Body of pancreas (tissue), 4 donors: ENCODE data around the gene ZNF232.
"Not testable (repeated sequence)": the region's sequence is repeated elsewhere in the genome, so short reads cannot be mapped to it uniquely, and the experiment has no call there.

ENCODE experiments used
- POLR2A ChIP-seq, 3 donors: fragments of 450-650 bp; IDR thresholded peaks; one replicate each; pipeline ENCODE4 v1.6.1; 2016; ENCODE audit warnings: antibody characterized with exemption in 3 of 3, mild to moderate bottlenecking in 2 of 3
- TF ChIP-seq, protein P1 (sequence below), 7 experiments: fragments of 450-650 bp in 4 of 7; fragments of 200-600 bp in 3 of 7; sonication (generic) in 3 of 7; IDR thresholded peaks; one replicate each; pipeline ENCODE4 v1.5.1; 2016 to 2019; ENCODE audit warnings: antibody characterized with exemption in 7 of 7

DNA sequence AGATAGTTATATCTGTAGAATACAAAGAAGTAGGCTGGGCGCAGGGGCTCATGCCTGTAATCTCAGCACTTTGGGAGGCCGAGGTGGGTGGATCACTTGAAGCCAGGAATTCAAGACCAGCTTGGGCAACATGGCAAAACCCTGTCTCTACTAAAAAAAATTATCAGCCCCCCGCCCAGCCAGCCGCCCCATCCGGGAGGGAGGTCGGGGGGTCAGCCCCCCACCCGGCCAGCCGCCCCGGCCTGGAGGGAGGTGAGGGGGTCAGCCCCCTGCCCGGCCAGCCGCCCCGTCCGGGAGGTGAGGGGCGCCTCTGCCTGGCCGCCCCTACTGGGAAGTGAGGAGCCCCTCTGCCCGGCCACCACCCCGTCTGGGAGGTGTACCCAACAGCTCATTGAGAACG lies 31.2 kb upstream of the ZNF232 start:
- TF ChIP-seq, protein P1, sequence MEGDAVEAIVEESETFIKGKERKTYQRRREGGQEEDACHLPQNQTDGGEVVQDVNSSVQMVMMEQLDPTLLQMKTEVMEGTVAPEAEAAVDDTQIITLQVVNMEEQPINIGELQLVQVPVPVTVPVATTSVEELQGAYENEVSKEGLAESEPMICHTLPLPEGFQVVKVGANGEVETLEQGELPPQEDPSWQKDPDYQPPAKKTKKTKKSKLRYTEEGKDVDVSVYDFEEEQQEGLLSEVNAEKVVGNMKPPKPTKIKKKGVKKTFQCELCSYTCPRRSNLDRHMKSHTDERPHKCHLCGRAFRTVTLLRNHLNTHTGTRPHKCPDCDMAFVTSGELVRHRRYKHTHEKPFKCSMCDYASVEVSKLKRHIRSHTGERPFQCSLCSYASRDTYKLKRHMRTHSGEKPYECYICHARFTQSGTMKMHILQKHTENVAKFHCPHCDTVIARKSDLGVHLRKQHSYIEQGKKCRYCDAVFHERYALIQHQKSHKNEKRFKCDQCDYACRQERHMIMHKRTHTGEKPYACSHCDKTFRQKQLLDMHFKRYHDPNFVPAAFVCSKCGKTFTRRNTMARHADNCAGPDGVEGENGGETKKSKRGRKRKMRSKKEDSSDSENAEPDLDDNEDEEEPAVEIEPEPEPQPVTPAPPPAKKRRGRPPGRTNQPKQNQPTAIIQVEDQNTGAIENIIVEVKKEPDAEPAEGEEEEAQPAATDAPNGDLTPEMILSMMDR (IDR thresholded peaks at IDR 0.05) = not testable (repeated sequence)
- not testable (repeated sequence) for TF ChIP-seq POLR2A (IDR thresholded peaks at IDR 0.05)
